Measurements from ENCODE around the gene TOMM70. TPM values are rescaled to one million over a fixed set of nuclear protein-coding genes. Genes with fewer than 3 reads are reported as not detected.

TOMM70 gene
- polyA plus RNA-seq, 3 donors, result 4.9 to 6.3 (median 6.3) TPM

DNA sequence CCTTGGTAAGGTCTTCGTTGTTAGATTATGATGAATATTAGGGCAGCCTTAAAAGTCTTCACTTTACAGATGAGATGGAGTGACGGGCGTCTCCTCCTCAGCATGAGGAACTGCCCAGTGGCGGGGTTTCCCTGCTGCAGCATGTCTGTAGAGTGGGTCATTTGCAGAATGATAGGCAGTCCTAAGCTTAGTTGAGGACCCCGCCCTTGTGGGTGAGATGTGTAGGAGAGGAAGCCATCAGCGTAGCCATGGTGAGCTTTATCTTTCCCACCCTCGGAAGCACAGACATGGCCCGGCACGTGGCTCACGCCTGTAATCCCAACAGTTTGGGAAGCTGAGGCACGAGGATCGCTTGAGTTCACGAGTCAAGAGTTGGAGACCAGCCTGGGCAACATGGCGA lies 65.5 kb downstream of the TOMM70 start:
- Histone ChIP-seq H3K4me3 (replicated peaks in 1 of 3; ENCODE audit: low read depth in 2 of 3, low read length in 3 of 3) (peak overlapping the region; percentile 48 to 72 (median 57)), H2AFZ (ENCODE audit: insufficient read depth, low read depth, low read length, poor library complexity, severe bottlenecking) (peak overlapping the region; percentile 86), H3K36me3 (replicated peaks in 1 of 2; ENCODE audit: control insufficient read depth in 1 of 2, insufficient read depth in 2 of 2, low read length in 2 of 2) (peaks cover 5 to 16% of the 10 kb centered on the region in 2 donors), H4K20me1 (ENCODE audit: insufficient read depth, low read length) (no peaks in the 10 kb centered on the region), H3K79me2 (ENCODE audit: insufficient read depth, low read length) (no peaks in the 10 kb centered on the region), H3K4me2 (replicated peaks; ENCODE audit: extremely low read depth, low read length, poor library complexity, severe bottlenecking) (peak overlapping the region; percentile 86), H3K9ac (ENCODE audit: insufficient read depth, low read length, poor library complexity, severe bottlenecking) (peak overlapping the region; percentile 67), H3K27me3 (ENCODE audit: control insufficient read depth in 2 of 2, insufficient read depth in 2 of 2, low read length in 2 of 2) (no peaks in the 10 kb centered on the region), H3K4me1 (ENCODE audit: control insufficient read depth in 1 of 2, insufficient read depth in 2 of 2, low read length in 2 of 2) (peaks cover 12 to 16% of the 10 kb centered on the region in 2 donors), H3K9me3 (replicated peaks in 1 of 2; ENCODE audit: control insufficient read depth in 1 of 2, insufficient read depth in 1 of 2, low read length in 2 of 2) (no peaks in the 10 kb centered on the region), H3K27ac (ENCODE audit: low read depth in 1 of 2, low read length in 2 of 2) (peak overlapping the region in 1 of 2 donors; percentile 70)
- peaks cover 3 to 12% of the 10 kb centered on the region in 2 donors for H3K36me3 Mint-ChIP-seq
- H3K4me3 Mint-ChIP-seq, result peak overlapping the region; percentile 86 to 96
- intact Hi-C loops (cut with micrococcal nuclease), result no loop called here
- no peaks in the 10 kb centered on the region for H3K9me3 Mint-ChIP-seq
- H3K27me3 Mint-ChIP-seq (ENCODE audit: low read depth in 3 of 3), result peaks cover 0 to 2% (median 0%) of the 10 kb centered on the region in 3 donors
- TF ChIP-seq, protein P1, sequence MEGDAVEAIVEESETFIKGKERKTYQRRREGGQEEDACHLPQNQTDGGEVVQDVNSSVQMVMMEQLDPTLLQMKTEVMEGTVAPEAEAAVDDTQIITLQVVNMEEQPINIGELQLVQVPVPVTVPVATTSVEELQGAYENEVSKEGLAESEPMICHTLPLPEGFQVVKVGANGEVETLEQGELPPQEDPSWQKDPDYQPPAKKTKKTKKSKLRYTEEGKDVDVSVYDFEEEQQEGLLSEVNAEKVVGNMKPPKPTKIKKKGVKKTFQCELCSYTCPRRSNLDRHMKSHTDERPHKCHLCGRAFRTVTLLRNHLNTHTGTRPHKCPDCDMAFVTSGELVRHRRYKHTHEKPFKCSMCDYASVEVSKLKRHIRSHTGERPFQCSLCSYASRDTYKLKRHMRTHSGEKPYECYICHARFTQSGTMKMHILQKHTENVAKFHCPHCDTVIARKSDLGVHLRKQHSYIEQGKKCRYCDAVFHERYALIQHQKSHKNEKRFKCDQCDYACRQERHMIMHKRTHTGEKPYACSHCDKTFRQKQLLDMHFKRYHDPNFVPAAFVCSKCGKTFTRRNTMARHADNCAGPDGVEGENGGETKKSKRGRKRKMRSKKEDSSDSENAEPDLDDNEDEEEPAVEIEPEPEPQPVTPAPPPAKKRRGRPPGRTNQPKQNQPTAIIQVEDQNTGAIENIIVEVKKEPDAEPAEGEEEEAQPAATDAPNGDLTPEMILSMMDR (IDR thresholded peaks at IDR 0.05), result no peak
- peak overlapping the region; percentile 16 to 81 (median 74) for H3K27ac Mint-ChIP-seq
- peaks cover 21% of the 10 kb centered on the region for H3K4me1 Mint-ChIP-seq
- DNase-seq, result peak; percentile 63 to 74 (median 69)
- WGBS (ENCODE audit: insufficient coverage), result 90% methylated on average over 2 of the region's 14 CpGs

- Mint-ChIP-seq H3K36me3 (peaks cover 3 to 8% of the 10 kb centered on the region in 2 donors), H3K4me1 (peaks cover 21% of the 10 kb centered on the region), H3K27ac (peak within 1 kb of the TSS; percentile 50 to 81 (median 77)), H3K27me3 (ENCODE audit: low read depth in 3 of 3) (peaks cover 0 to 2% (median 0%) of the 10 kb centered on the region in 3 donors), H3K4me3 (peak within 1 kb of the TSS; percentile 86 to 96), H3K9me3 (no peaks in the 10 kb centered on the region)
- peak within 1 kb of the TSS; percentile 48 to 72 (median 57) for H3K4me3 ChIP-seq (replicated peaks in 1 of 3; ENCODE audit: low read depth in 2 of 3, low read length in 3 of 3)
- no peaks in the 10 kb centered on the region for H3K27me3 ChIP-seq (ENCODE audit: control insufficient read depth in 2 of 2, insufficient read depth in 2 of 2, low read length in 2 of 2)
- intact Hi-C loops (cut with micrococcal nuclease), result no loop called here
- H3K9me3 ChIP-seq (replicated peaks in 1 of 2; ENCODE audit: control insufficient read depth in 1 of 2, insufficient read depth in 1 of 2, low read length in 2 of 2), result no peaks in the 10 kb centered on the region
- H3K27ac ChIP-seq (ENCODE audit: low read depth in 1 of 2, low read length in 2 of 2), result peak within 1 kb of the TSS in 1 of 2 donors; percentile 70
- no peaks in the 10 kb centered on the region for H4K20me1 ChIP-seq (ENCODE audit: insufficient read depth, low read length)
- peak; percentile 49 to 55 (median 51) for DNase-seq
- TF ChIP-seq, protein P1 (IDR thresholded peaks at IDR 0.05), result no peak
- H3K36me3 ChIP-seq (replicated peaks in 1 of 2; ENCODE audit: control insufficient read depth in 1 of 2, insufficient read depth in 2 of 2, low read length in 2 of 2), result peaks cover 5 to 10% of the 10 kb centered on the region in 2 donors
- 0% methylated on average over 74 of the region's 77 CpGs for WGBS (ENCODE audit: insufficient coverage)
- no peaks in the 10 kb centered on the region for H3K79me2 ChIP-seq (ENCODE audit: insufficient read depth, low read length)
- peak within 1 kb of the TSS; percentile 86 for H2AFZ ChIP-seq (ENCODE audit: insufficient read depth, low read depth, low read length, poor library complexity, severe bottlenecking)
- peak within 1 kb of the TSS; percentile 67 for H3K9ac ChIP-seq (ENCODE audit: insufficient read depth, low read length, poor library complexity, severe bottlenecking)
- peak within 1 kb of the TSS; percentile 86 for H3K4me2 ChIP-seq (replicated peaks; ENCODE audit: extremely low read depth, low read length, poor library complexity, severe bottlenecking)
- peaks cover 12 to 16% of the 10 kb centered on the region in 2 donors for H3K4me1 ChIP-seq (ENCODE audit: control insufficient read depth in 1 of 2, insufficient read depth in 2 of 2, low read length in 2 of 2)
Measured at GRCh38 chr3:100334488-100335351, 66.2 kb downstream of the TOMM70 start, which contains the start of gene NIT2. Gene NIT2 (plus strand): TSS chr3:100334757. CDS start chr3:100334792, 35 bp downstream.
